ENCODE data around the gene TBC1D24. TPM values are rescaled to one million over a fixed set of nuclear protein-coding genes. Genes with fewer than 3 reads are reported as not detected.

TBC1D24 gene
- polyA plus RNA-seq, 3 donors: 0.76 to 5.9 (median 2.1) TPM

GRCh38 chr16:2449118-2449517 is 25.8 kb upstream of the TBC1D24 start:
- H3K27ac ChIP-seq (ENCODE audit: low read depth in 1 of 2, low read length in 2 of 2): no peak overlapping the region
- Mint-ChIP-seq H3K36me3 (peaks cover 71 to 97% of the 10 kb centered on the region in 2 donors), H3K27ac (peak overlapping the region in 1 of 7 donors; percentile 45), H3K27me3 (ENCODE audit: low read depth in 3 of 3) (no peaks in the 10 kb centered on the region), H3K9me3 (no peaks in the 10 kb centered on the region), H3K4me1 (no peaks in the 10 kb centered on the region), H3K4me3 (no peak overlapping the region)
- H3K27me3 ChIP-seq (ENCODE audit: control insufficient read depth in 2 of 2, insufficient read depth in 2 of 2, low read length in 2 of 2): no peaks in the 10 kb centered on the region
- H3K9me3 ChIP-seq (replicated peaks in 1 of 2; ENCODE audit: control insufficient read depth in 1 of 2, insufficient read depth in 1 of 2, low read length in 2 of 2): no peaks in the 10 kb centered on the region
- peaks cover 80 to 95% of the 10 kb centered on the region in 2 donors for H3K36me3 ChIP-seq (replicated peaks in 1 of 2; ENCODE audit: control insufficient read depth in 1 of 2, insufficient read depth in 2 of 2, low read length in 2 of 2)
- no peaks in the 10 kb centered on the region for H4K20me1 ChIP-seq (ENCODE audit: insufficient read depth, low read length)
- no peak overlapping the region for H3K4me3 ChIP-seq (replicated peaks in 1 of 3; ENCODE audit: low read depth in 2 of 3, low read length in 3 of 3)
- no peak overlapping the region for H3K9ac ChIP-seq (ENCODE audit: insufficient read depth, low read length, poor library complexity, severe bottlenecking)
- 98% methylated on average over 25 of the region's 25 CpGs for WGBS (ENCODE audit: insufficient coverage)
- H3K4me1 ChIP-seq (ENCODE audit: control insufficient read depth in 1 of 2, insufficient read depth in 2 of 2, low read length in 2 of 2): no peaks in the 10 kb centered on the region
- no peak for DNase-seq
- no peak for TF ChIP-seq CTCF (IDR thresholded peaks at IDR 0.05)
- H3K4me2 ChIP-seq (replicated peaks; ENCODE audit: extremely low read depth, low read length, poor library complexity, severe bottlenecking): no peak overlapping the region
- peaks cover 8% of the 10 kb centered on the region for H3K79me2 ChIP-seq (ENCODE audit: insufficient read depth, low read length)
- intact Hi-C loops (cut with micrococcal nuclease): no loop called here
- H2AFZ ChIP-seq (ENCODE audit: insufficient read depth, low read depth, low read length, poor library complexity, severe bottlenecking): no peak overlapping the region

- H3K4me1 ChIP-seq (ENCODE audit: control insufficient read depth in 1 of 2, insufficient read depth in 2 of 2, low read length in 2 of 2): no peaks in the 10 kb centered on the region
- H3K27me3 Mint-ChIP-seq (ENCODE audit: low read depth in 3 of 3): no peaks in the 10 kb centered on the region
- no peak for DNase-seq
- H3K27ac Mint-ChIP-seq: no peak overlapping the region
- H2AFZ ChIP-seq (ENCODE audit: insufficient read depth, low read depth, low read length, poor library complexity, severe bottlenecking): no peak overlapping the region
- H3K4me2 ChIP-seq (replicated peaks; ENCODE audit: extremely low read depth, low read length, poor library complexity, severe bottlenecking): no peak overlapping the region
- no peak overlapping the region for H3K27ac ChIP-seq (ENCODE audit: low read depth in 1 of 2, low read length in 2 of 2)
- peaks cover 8% of the 10 kb centered on the region for H3K79me2 ChIP-seq (ENCODE audit: insufficient read depth, low read length)
- H3K4me3 ChIP-seq (replicated peaks in 1 of 3; ENCODE audit: low read depth in 2 of 3, low read length in 3 of 3): no peak overlapping the region
- intact Hi-C loops (cut with micrococcal nuclease): no loop called here
- no peaks in the 10 kb centered on the region for H4K20me1 ChIP-seq (ENCODE audit: insufficient read depth, low read length)
- no peak overlapping the region for H3K4me3 Mint-ChIP-seq
- H3K36me3 Mint-ChIP-seq: peaks cover 65 to 97% of the 10 kb centered on the region in 2 donors
- 96% methylated on average over 8 of the region's 8 CpGs for WGBS (ENCODE audit: insufficient coverage)
- no peak overlapping the region for H3K9ac ChIP-seq (ENCODE audit: insufficient read depth, low read length, poor library complexity, severe bottlenecking)
- H3K4me1 Mint-ChIP-seq: no peaks in the 10 kb centered on the region
- no peaks in the 10 kb centered on the region for H3K27me3 ChIP-seq (ENCODE audit: control insufficient read depth in 2 of 2, insufficient read depth in 2 of 2, low read length in 2 of 2)
- H3K36me3 ChIP-seq (replicated peaks in 1 of 2; ENCODE audit: control insufficient read depth in 1 of 2, insufficient read depth in 2 of 2, low read length in 2 of 2): peaks cover 81 to 93% of the 10 kb centered on the region in 2 donors
- no peak for TF ChIP-seq CTCF (IDR thresholded peaks at IDR 0.05)
- H3K9me3 Mint-ChIP-seq: no peaks in the 10 kb centered on the region
- no peaks in the 10 kb centered on the region for H3K9me3 ChIP-seq (replicated peaks in 1 of 2; ENCODE audit: control insufficient read depth in 1 of 2, insufficient read depth in 1 of 2, low read length in 2 of 2)
Observed at GRCh38 chr16:2450535-2450934, 24.4 kb upstream of the TBC1D24 start.
